GM18519 (cell line): ENCODE results near the gene TMEM119.

Experiments used
- ATAC-seq: cut with Tn5 transposase; IDR thresholded peaks from one replicate; pipeline ENCODE4 v1.9.1; 2021; ENCODE audit warnings: mild to moderate bottlenecking, moderate library complexity; ENCODE audit not compliant: unreplicated experiment, low FRiP score

TMEM119 gene

GRCh38 chr12:108551535-108551934 is 46.3 kb downstream of the TMEM119 start:
- no peak for ATAC-seq

GRCh38 chr12:108548954-108549521 is 48.8 kb downstream of the TMEM119 start:
- no peak for ATAC-seq

GRCh38 chr12:108547686-108548085 is 50.2 kb downstream of the TMEM119 start:
- ATAC-seq = no peak

GRCh38 chr12:108543652-108544051 is 54.2 kb downstream of the TMEM119 start:
- no peak for ATAC-seq

- no peak for ATAC-seq
Observed at GRCh38 chr12:108542320-108542719, 55.6 kb downstream of the TMEM119 start.
